K562 (cell line): ENCODE data around the gene ANO1. TPM values are rescaled to one million over a fixed set of nuclear protein-coding genes. Genes with fewer than 3 reads are reported as not detected.

ENCODE experiments used
- ATAC-seq: fragments of 200-7000 bp; cut with Tn5 transposase; 3 replicates; pipeline ENCODE4 v1.9.1; 2020; ENCODE audit warnings: moderate library complexity
- BruUV-seq: library from RNA; stranded (reverse); fragments of 400-500 nt; replicated peaks from 2 replicates; lab custom pipeline; 2021; lab: Mats Ljungman, UMichigan
- CTCF ChIA-PET: fragments of 300-600 bp; formaldehyde crosslinking; extraction: SDS; loops from one replicate; lab custom pipeline; 2021; ENCODE audit warnings: low intra/inter-chr PET ratio; lab: Yijun Ruan, JAX
- POLR2A ChIA-PET: fragments of 300-600, 350-650 bp; sonication (Branson Sonifier 250); formaldehyde crosslinking; extraction: SDS; loops from one replicate; lab custom pipeline; 2021; ENCODE audit warnings: antibody characterized with exemption, inconsistent platforms; lab: Yijun Ruan, JAX
- DNase-seq, 4 experiments: peaks; one replicate each; pipeline versions ENCODE4 v3.0.0 to v3.0.0-alpha.2; 2011 to 2018; ENCODE audit warnings: low spot score in 3 of 4, mixed read lengths in 3 of 4; ENCODE audit errors: extremely low read depth in 1 of 4
- FAIRE-seq: peaks from 2 replicates; lab custom pipeline; 2011; peaks lifted over from hg19 to GRCh38; lab: Jason Lieb, UNC
- H2AFZ ChIP-seq: 2 replicates; pipeline ENCODE4 v1.6.0; 2011; ENCODE audit warnings: low read depth, low read length, control low read depth, inconsistent platforms
- H3K27ac ChIP-seq: fragments of 200-600 bp; 3 replicates; pipeline ENCODE4 v1.8.0; 2011; ENCODE audit warnings: low read depth, mild to moderate bottlenecking, control low read depth, inconsistent platforms, low read length, moderate library complexity, mixed read lengths; ENCODE audit errors: extremely low read depth
- H3K27me3 ChIP-seq, 2 experiments: fragments of 300-600 bp in 1 of 2; 2 replicates in 1 of 2; 3 replicates in 1 of 2; pipeline versions ENCODE4 v1.6.0 to v1.8.0; 2011; ENCODE audit warnings: inconsistent platforms in 2 of 2, low read length in 2 of 2, mild to moderate bottlenecking in 1 of 2, mixed read lengths in 1 of 2, moderate library complexity in 1 of 2; ENCODE audit not compliant: control insufficient read depth in 2 of 2, insufficient read depth in 2 of 2
- H3K36me3 ChIP-seq: fragments of 300-600 bp; 3 replicates; pipeline ENCODE4 v1.8.0; 2011; ENCODE audit warnings: mild to moderate bottlenecking, low read length, inconsistent platforms; ENCODE audit not compliant: control insufficient read depth, insufficient read depth
- H3K4me1 ChIP-seq, 2 experiments: fragments of 200-600 bp in 1 of 2; replicated peaks in 1 of 2; 2 replicates in 1 of 2; 3 replicates in 1 of 2; pipeline versions ENCODE4 v1.5.1 to v1.8.0; 2011; ENCODE audit warnings: inconsistent platforms in 2 of 2, low read length in 2 of 2, mild to moderate bottlenecking in 1 of 2, mixed read lengths in 1 of 2, moderate library complexity in 1 of 2; ENCODE audit not compliant: control insufficient read depth in 2 of 2, insufficient read depth in 2 of 2
- H3K4me2 ChIP-seq: 2 replicates; pipeline ENCODE4 v1.6.1; 2011; ENCODE audit warnings: low read length, control low read depth, inconsistent platforms, mixed read lengths; ENCODE audit not compliant: insufficient read depth
- H3K4me3 ChIP-seq: fragments of 200-600 bp; sonication (generic), shearing (Covaris generic); 2 replicates; pipeline ENCODE4 v1.5.1; 2016; ENCODE audit warnings: control low read depth, inconsistent platforms
- H3K79me2 ChIP-seq: fragments of 200-600 bp; 3 replicates; pipeline ENCODE4 v1.8.0; 2011; ENCODE audit warnings: low read length, inconsistent platforms; ENCODE audit not compliant: control insufficient read depth, insufficient read depth
- H3K9ac ChIP-seq, 2 experiments: 2 replicates each; pipeline versions ENCODE4 v1.6.0 to v1.6.1; 2011; ENCODE audit warnings: low read depth in 2 of 2, low read length in 2 of 2, control low read depth in 1 of 2, inconsistent platforms in 1 of 2, mild to moderate bottlenecking in 1 of 2, mixed read lengths in 1 of 2; ENCODE audit not compliant: insufficient read depth in 1 of 2
- H3K9me1 ChIP-seq: one replicate; pipeline ENCODE4 v1.6.0; 2011; ENCODE audit warnings: inconsistent platforms, mild to moderate bottlenecking, low read length, moderate library complexity; ENCODE audit not compliant: control insufficient read depth, insufficient read depth
- H3K9me3 ChIP-seq: replicated peaks from 2 replicates; pipeline ENCODE4 v1.5.1; 2011; ENCODE audit warnings: low read depth, low read length, inconsistent platforms; ENCODE audit not compliant: control insufficient read depth, insufficient read depth
- H4K20me1 ChIP-seq: replicated peaks from 2 replicates; pipeline ENCODE4 v1.6.1; 2011; ENCODE audit warnings: low read length, inconsistent platforms, mixed read lengths; ENCODE audit not compliant: control insufficient read depth, insufficient read depth
- ATF1 ChIP-seq, 2 experiments: fragments of 450-650 bp in 1 of 2; IDR thresholded peaks; 2 replicates each; pipeline ENCODE4 v1.6.1; 2016; ENCODE audit warnings: missing compliant biosample characterization in 1 of 2, missing genetic modification characterization in 1 of 2
- DMBX1 ChIP-seq: fragments of 250-450 bp; sonication (Bioruptor Pico); IDR thresholded peaks from 2 replicates; pipeline ENCODE4 v1.8.0; 2022; ENCODE audit warnings: inconsistent platforms, mild to moderate bottlenecking, moderate library complexity, borderline replicate concordance
- E2F6 ChIP-seq, 2 experiments: IDR thresholded peaks; 2 replicates each; pipeline ENCODE4 v1.6.1; 2011; ENCODE audit warnings: borderline replicate concordance in 1 of 2, control low read depth in 1 of 2, low read depth in 1 of 2, low read length in 1 of 2, mild to moderate bottlenecking in 1 of 2, mixed read lengths in 1 of 2, moderate library complexity in 1 of 2; ENCODE audit not compliant: insufficient read depth in 1 of 2, insufficient read length in 1 of 2, poor library complexity in 1 of 2, severe bottlenecking in 1 of 2; ENCODE audit errors: extremely low read depth in 1 of 2
- ETS1 ChIP-seq: conservative IDR thresholded peaks from 2 replicates; pipeline ENCODE4 v1.6.1; 2011; ENCODE audit warnings: low read depth, mild to moderate bottlenecking, low read length; ENCODE audit not compliant: control insufficient read depth
- GATAD2B ChIP-seq: fragments of 450-650 bp; IDR thresholded peaks from 2 replicates; pipeline ENCODE4 v1.6.1; 2017; ENCODE audit warnings: mild to moderate bottlenecking, borderline replicate concordance
- KDM2B ChIP-seq: fragments of 250-450 bp; sonication (Bioruptor Pico); IDR thresholded peaks from 2 replicates; pipeline ENCODE4 v1.8.0; 2021; ENCODE audit warnings: mild to moderate bottlenecking, moderate library complexity
- RFX5 ChIP-seq: IDR thresholded peaks from 2 replicates; pipeline ENCODE4 v1.6.1; 2011; ENCODE audit warnings: low read depth, mild to moderate bottlenecking, improper control_type of control experiment, low read length
- SMAD2 ChIP-seq: fragments of 150-350 bp; IDR thresholded peaks from 2 replicates; pipeline ENCODE4 v1.6.1; 2014; ENCODE audit warnings: low read depth, mild to moderate bottlenecking, low read length
- SUPT5H ChIP-seq: fragments of 450-650 bp; IDR thresholded peaks from 2 replicates; pipeline ENCODE4 v1.6.1; 2016
- TOE1 ChIP-seq, 2 experiments: fragments of 450-650 bp in 1 of 2; sonication (generic) in 1 of 2; formaldehyde crosslinking in 1 of 2; IDR thresholded peaks; 2 replicates each; pipeline versions ENCODE4 v1.7.1 to v1.8.0; 2016 to 2022; ENCODE audit warnings: borderline replicate concordance in 2 of 2, mild to moderate bottlenecking in 2 of 2, antibody characterized with exemption in 1 of 2, inconsistent platforms in 1 of 2, low read depth in 1 of 2, missing genetic modification reagents in 1 of 2, moderate library complexity in 1 of 2
- TRIM28 ChIP-seq: fragments of 450-650 bp; IDR thresholded peaks from 2 replicates; pipeline ENCODE4 v1.6.1; 2017
- YY1 ChIP-seq, 3 experiments: IDR thresholded peaks; 2 replicates each; pipeline ENCODE4 v1.6.1; 2011; ENCODE audit warnings: low read length in 2 of 3, mild to moderate bottlenecking in 2 of 3, moderate library complexity in 2 of 3, borderline replicate concordance in 1 of 3, control low read depth in 1 of 3, low read depth in 1 of 3; ENCODE audit not compliant: insufficient read depth in 3 of 3, insufficient replicate concordance in 2 of 3, control insufficient read depth in 1 of 3, insufficient read length in 1 of 3; ENCODE audit errors: extremely low read depth in 1 of 3
- ZBTB33 ChIP-seq: sonication (generic); formaldehyde crosslinking; IDR thresholded peaks from 2 replicates; pipeline ENCODE4 v1.8.1; 2023; ENCODE audit warnings: mild to moderate bottlenecking, missing genetic modification reagents
- ZNF197 ChIP-seq: fragments of 200-800 bp; sonication (Bioruptor generic); IDR thresholded peaks from 2 replicates; pipeline ENCODE4 v1.6.1; 2016; ENCODE audit warnings: low read depth, missing genetic modification characterization, missing compliant biosample characterization
- ZNF217 ChIP-seq: sonication (generic); formaldehyde crosslinking; IDR thresholded peaks from 2 replicates; pipeline ENCODE4 v1.8.0; 2022; ENCODE audit warnings: mild to moderate bottlenecking, missing genetic modification reagents
- WGBS: fragments of 100-300 bp; shearing (Covaris generic); methylation state at CpG from one replicate; pipeline ENCODE4 v1.1.6; 2016; ENCODE audit warnings: low coverage, mixed read lengths; ENCODE audit not compliant: insufficient coverage; ENCODE audit errors: missing lambda C conversion rate; 5-methylcytosine and 5-hydroxymethylcytosine counted together
- in situ Hi-C: fragments of 300-500 bp; cut with MboI; formaldehyde crosslinking; loops from 4 replicates; pipeline ENCODE4 v1.15.0; 2018; ENCODE audit warnings: inconsistent platforms, mixed read lengths
- intact Hi-C: fragments of 100-400 bp; cut with micrococcal nuclease; formaldehyde crosslinking; loops from 2 replicates; pipeline ENCODE4 v1.14.2; 2022
- polyA plus RNA-seq, 8 experiments: library from polyadenylated mRNA; depleted of rRNA in 4 of 8; stranded (reverse) in 5 of 8; unstranded in 3 of 8; fragments of >200 nt; fragmentation: Nextera tagmentation in 2 of 8; fragmentation: Illumina TruSeq in 1 of 8; extraction: Ambion mirVana in 2 of 8; extraction: Trizol in 1 of 8; gene quantifications; 2 replicates each; pipeline versions ENCODE4 v1.2.1 to v1.2.3, GENCODE V29; 2011 to 2014; ENCODE audit warnings: inconsistent platforms in 1 of 8, missing spikeins in 1 of 8
- total RNA-seq, 7 experiments: library from RNA; depleted of rRNA in 6 of 7; stranded (reverse); fragments of >200 nt in 6 of 7; fragmentation: Illumina TruSeq in 2 of 7; extraction: Trizol in 2 of 7; gene quantifications; 2 replicates each; pipeline versions ENCODE4 v1.2.1 to v1.2.3, GENCODE V29; 2011 to 2021; ENCODE audit warnings: low replicate concordance in 1 of 7

Gene ANO1
- total and polyA plus RNA-seq, 9 of the 15 experiments (the other 6 are each of a cell fraction or from before 2014, with no cell fraction given): not detected

- TF ChIP-seq ETS1 (no peak), KDM2B (CRISPR knock-in tag) (no peak), ZNF197 (CRISPR knock-in tag) (no peak)
- TF ChIP-seq, all 486 proteins: peak for 0
These were observed 57.5 kb downstream of the ANO1 start (continued) for GRCh38 chr11:70135625-70136059.

GRCh38 chr11:70137383-70137782, 59.3 kb downstream of the ANO1 start:
- Histone ChIP-seq H3K9ac (no peak overlapping the region), H3K79me2 (no peaks in the 10 kb centered on the region), H3K27me3 (peaks cover 65 to 89% of the 10 kb centered on the region in 2 experiments), H3K27ac (no peak overlapping the region), H4K20me1 (peaks cover 20% of the 10 kb centered on the region; the same call in 1 of the 2 replicates), H2AFZ (no peak overlapping the region), H3K9me3 (no peaks in the 10 kb centered on the region), H3K4me3 (no peak overlapping the region), H3K4me1 (peaks cover 0 to 9% of the 10 kb centered on the region in 2 experiments; a peak in 3 of 5 replicates), H3K36me3 (no peaks in the 10 kb centered on the region), H3K4me2 (no peak overlapping the region), H3K9me1 (no peaks in the 10 kb centered on the region)
- no peak for TF ChIP-seq ZNF217 (CRISPR knock-in tag)
- no peak for TF ChIP-seq RFX5
- no peak for TF ChIP-seq DMBX1
- no peak for TF ChIP-seq ZBTB33 (CRISPR knock-in tag)
- no peak for TF ChIP-seq GATAD2B
- no peak for TF ChIP-seq SMAD2
- TF ChIP-seq YY1 (IDR thresholded peaks at IDR 0.05; ENCODE audit: borderline replicate concordance in 1 of 3, control insufficient read depth in 1 of 3, extremely low read depth in 1 of 3, insufficient read depth in 3 of 3, insufficient read length in 1 of 3, insufficient replicate concordance in 2 of 3, low read depth in 1 of 3, low read length in 2 of 3): no peak
- no peak for TF ChIP-seq TOE1 (IDR thresholded peaks at IDR 0.05; ENCODE audit: borderline replicate concordance)
- TF ChIP-seq TOE1 (CRISPR knock-in tag; IDR thresholded peaks at IDR 0.05; ENCODE audit: borderline replicate concordance, low read depth): no peak
- TF ChIP-seq ATF1 (CRISPR knock-in tag; IDR thresholded peaks at IDR 0.05): no peak
- no peak for TF ChIP-seq ATF1 (tag; IDR thresholded peaks at IDR 0.05)
- TF ChIP-seq TRIM28: no peak
- TF ChIP-seq E2F6 (IDR thresholded peaks at IDR 0.05; ENCODE audit: borderline replicate concordance in 1 of 2, extremely low read depth in 1 of 2, insufficient read depth in 1 of 2, insufficient read length in 1 of 2, low read depth in 1 of 2, low read length in 1 of 2, poor library complexity in 1 of 2, severe bottlenecking in 1 of 2): no peak
- TF ChIP-seq SUPT5H: no peak
- in situ Hi-C loops (no loop called here), intact Hi-C loops (no loop called here)
- ChIA-PET CTCF (no interaction called here), POLR2A (no interaction called here)
- WGBS: 1% methylated on average over 7 of the region's 12 CpGs
- ATAC-seq (no peak), DNase-seq (no peak), FAIRE-seq (no peak)
- BruUV-seq: no TSS peak
